NCI-H1092 (cell line): ENCODE data around the gene RBM38.

Source experiments
- DNase-seq: peaks from one replicate; lab custom pipeline; 2025; lab: John Stamatoyannopoulos, UW

RBM38 gene

DNA sequence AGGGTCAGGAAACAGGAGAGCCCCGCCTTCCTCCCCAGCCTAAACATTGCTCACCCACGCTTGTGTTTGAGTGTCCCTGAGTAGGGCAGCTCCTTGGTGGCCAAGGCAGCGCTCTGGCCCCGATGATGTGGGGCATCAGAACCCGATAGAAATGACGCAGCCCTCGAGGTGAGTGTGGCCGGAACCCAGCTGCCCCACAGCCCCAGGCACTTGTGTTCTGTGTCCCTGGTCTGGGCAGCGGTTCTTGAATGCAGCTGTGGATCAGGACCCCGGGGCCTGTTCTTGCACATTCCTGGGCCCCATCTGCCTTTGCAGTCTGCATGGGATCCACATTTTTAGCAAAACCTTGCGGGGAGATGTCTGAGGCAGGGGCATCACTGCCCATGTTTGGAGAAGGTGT, 12.8 kb downstream of the RBM38 start:
- no peak for DNase-seq

- no peak for DNase-seq
Measured at GRCh38 chr20:57404419-57405072, 13.3 kb downstream of the RBM38 start.

DNA sequence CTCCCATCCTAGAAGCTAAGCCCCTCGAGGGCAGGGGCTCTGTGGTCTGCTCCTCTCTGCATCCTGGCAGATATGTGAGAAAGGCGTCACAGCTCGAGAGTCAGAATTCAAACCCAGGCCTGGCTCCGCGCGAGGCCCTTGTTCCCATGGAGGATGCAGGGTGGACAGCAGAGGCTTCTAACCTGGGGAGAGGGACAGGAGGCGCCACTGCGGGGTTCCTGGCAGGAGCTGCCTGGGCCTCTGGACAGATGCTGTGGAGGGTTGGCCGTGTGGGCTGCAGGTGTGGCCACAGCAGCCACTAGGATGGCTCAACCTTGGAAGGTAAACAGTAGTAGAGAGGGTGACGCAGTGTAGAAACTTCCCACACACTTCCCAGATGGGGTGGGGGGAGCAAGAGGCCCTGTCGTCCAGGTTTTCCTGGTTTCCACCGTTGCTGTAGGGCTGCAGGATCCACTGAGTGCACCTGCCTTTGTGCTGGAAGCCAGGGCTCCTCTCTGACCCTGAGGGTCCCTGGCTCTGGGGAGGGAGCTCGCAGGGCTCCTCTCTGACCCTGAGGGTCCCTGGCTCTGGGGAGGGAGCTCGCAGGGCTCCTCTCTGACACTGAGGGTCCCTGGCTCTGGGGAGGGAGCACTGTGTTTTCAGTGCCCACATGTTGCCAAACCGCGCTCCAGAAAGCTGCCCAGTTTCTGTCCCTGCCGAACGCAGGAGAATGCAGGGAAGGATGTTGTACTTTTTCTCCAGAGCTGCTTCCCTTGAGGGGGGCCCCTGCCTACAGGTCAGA, 14.2 kb downstream of the RBM38 start:
- no peak for DNase-seq

GRCh38 chr20:57407541-57407956, 16.4 kb downstream of the RBM38 start:
- no peak for DNase-seq

GRCh38 chr20:57408131-57408530, 16.9 kb downstream of the RBM38 start:
- DNase-seq = no peak

- DNase-seq = no peak
Measured at GRCh38 chr20:57408536-57409233, 17.5 kb downstream of the RBM38 start.

DNA sequence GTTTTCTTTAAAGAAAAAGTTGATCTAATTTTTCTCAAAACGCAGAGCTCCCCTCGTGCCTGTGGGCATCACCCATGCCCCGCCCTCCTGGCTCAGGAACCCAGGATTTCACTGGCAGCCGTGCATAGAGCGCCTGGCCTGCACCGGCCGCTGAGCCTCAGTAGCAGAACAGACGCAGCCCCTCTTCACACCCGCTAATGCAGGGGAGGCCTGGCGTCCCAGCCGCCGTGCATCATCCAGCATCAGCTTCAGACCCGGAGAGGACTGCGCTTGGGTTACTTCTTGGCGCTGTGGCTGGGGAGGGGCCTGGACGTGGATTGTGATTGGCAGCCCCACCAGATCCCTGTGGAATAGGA, 18.1 kb downstream of the RBM38 start:
- no peak for DNase-seq

DNA sequence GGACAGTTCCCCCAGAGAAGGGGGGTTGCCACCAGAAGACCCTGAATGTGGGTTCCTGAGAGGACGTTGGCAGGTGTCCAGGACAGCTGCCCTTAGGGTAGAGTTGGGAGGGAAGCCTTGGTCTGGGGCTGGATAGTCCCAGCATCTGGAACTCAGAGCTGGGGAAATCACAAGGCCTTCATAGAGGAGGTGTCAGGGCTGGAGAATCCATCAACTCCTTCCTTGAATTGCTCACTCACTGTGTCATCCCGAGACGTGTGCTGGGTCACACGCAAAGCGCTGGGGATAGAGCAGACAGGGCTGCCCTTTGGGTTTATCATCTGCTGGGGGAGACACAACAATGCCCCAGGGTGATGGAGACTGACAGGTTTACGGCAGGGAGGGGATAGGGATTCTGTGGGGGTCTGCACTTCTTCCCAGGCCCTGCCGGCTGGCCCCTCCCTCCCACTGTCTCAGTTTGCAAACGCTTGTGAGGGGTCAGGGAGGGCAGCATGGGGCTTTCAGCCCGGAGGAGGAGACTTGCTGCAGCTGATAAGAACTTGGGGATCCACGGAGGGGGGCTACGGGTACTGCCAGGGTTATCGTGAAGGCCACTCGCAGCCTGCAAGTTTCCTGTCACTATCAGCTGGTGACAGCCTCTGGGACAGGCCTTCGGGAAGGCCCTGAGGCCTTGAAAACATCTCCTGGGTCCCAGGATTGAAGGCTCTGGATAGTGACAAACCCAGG, 18.6 kb downstream of the RBM38 start:
- no peak for DNase-seq

GRCh38 chr20:57410398-57410920, 19.3 kb downstream of the RBM38 start:
- no peak for DNase-seq

- DNase-seq = no peak
Measured at GRCh38 chr20:57410924-57411323, 19.7 kb downstream of the RBM38 start.

GRCh38 chr20:57411406-57412283, 20.4 kb downstream of the RBM38 start:
- no peak for DNase-seq

DNA sequence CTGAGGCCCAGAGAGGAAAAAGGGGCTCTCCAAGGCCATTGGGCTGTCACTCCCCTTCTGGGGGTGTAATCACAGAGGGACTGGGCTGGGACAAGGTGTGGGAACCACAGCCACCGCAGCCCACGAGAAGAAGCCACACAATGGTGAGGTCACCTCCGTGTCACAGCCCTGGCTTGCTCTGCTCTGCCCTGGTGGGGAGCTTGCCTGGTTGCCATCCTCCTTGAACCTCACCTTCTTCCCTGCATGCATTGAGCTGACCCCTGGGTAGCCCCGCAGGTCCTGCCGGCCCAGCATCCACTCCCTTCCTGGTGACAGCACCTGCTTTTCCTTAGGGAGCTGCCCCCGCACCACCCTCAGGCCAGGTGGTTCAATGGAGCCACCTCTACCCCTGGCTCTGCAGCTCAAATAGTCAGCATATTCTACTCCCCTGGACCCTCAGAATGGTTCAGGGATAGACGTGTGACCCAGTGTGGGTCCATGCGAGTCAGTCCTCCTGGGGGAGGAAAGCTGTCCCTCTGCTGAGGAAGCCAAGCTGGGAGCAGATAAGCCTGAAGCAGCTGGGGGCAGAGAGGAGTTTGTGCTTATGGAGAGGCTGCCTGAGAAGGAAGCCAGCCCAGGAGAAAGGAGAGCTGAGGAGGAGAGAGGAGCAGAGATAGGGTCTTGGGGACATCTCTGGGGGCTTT, 21.3 kb downstream of the RBM38 start:
- DNase-seq = no peak

- no peak for DNase-seq
Measured at GRCh38 chr20:57413986-57414385, 22.8 kb downstream of the RBM38 start.

DNA sequence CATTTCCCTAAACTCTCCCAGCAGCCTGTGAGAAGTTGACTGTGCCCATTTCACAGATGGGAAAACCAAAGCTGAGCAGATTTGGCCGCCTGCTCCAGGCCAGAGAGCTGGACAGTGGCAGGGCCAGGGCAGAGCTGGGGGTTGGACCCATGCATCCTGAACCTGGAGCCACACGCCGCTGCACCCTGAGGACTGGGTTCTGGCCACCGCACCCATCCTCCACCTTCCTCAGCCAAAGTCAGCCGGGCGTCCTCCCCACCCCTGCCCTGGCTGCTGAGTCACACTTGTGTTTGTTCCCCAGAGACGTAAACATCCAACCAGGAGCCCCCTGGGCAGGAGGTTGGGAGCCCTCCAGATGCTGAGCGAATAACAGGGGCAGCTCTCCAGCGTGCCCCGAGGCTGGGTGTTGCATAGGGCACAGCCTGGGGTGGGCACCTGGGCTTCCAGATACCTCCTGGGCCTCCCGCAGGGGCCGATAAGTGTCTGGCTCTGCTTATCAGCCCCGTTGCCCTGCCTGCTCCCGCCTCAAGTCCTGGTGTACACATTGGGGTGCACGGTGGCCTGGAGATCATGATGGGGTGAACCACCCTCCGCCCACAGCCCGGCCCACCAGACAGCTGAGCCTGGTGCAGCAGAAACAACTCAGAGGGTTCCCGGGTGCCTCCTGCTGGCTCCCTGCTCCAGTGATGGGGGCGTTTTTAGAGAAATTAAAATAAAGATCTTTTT, 23.8 kb downstream of the RBM38 start:
- no peak for DNase-seq

DNA sequence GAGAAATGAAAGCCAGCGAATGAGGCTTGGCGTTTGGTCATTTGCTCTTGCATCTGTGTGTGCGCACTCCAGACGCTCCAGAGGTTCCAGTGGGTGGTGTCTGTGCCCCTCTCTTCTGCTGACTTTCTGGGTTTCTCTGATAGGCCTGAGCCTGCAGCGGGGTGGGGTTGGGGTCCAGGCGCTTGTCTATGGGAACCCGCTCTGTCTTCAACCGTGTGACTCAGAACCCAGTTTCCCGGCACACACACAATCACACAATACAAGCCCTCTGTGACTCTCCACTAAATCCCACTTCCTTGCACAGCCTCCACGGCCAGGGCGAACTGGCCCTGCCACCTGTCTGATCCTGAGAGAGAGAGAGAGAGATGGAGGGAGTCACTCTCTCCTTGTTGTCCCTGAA, 24.6 kb downstream of the RBM38 start:
- no peak for DNase-seq

DNA sequence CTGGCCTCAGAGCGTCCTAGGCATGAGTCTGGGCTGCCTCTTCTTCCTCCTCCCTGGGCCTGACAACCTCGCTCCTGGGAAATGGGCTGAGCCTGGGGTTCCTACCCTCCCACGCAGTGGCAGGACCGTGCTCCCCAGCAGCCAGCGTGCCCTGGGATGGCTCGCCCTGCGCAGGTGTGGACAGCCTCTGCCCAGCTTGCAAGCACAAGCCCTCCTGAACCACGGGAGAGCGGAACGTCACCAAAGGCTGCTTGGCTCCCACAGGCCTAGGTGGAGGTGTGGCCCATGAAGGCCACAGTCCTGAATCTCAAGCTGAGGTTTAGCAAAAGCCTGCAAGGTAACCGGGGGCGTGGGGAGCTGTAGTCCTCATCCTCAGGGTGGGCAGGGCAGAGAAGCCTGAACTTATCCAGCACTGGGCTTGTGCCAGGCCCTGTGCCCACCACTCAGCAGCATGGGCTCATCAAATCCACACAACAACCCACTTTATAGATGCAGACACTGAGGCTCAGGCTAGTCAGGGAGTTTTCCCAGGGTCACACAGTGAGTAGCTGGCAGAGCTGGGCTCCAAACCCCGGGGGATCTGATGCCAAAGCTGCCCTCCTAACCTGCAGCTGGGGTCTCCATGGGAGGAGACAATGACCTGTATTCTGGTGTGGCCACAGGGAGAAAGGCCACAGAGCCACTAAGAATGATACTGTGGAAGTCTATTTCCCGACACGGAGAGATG, 25.3 kb downstream of the RBM38 start:
- no peak for DNase-seq

DNA sequence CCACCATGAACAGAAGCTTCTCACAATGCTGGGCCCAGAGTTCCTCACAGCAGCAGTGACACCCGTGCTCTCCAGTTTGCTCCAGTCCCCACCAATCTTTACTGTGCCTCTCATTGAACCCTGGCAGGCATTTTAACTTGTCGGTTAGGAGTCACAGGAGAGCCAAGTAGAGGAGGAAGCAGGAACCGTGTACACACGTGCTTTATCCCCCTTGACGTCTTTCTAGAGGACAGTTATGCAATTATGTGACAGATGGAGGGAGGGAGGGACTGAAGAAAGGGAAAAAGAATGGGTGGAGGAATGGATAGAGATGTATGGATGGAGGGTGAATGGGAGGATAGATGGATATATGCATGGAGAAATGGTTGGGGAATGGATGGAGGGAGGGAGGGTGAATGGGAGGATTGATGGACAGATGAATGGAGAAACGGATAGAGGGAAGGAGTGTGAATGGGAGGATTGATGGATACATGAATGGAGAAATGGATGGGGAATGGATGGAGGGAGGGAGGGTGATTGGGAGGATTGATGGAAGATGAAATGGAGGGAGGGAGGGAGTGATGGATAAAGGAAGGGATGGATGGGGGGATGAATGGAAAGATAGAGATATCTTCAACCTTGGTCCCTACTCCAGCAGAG, 26.0 kb downstream of the RBM38 start:
- no peak for DNase-seq

- DNase-seq = no peak
Measured at GRCh38 chr20:57417830-57418780, 26.9 kb downstream of the RBM38 start.
